GM12874 (cell line): Measurements from ENCODE around the gene F8.

Experiments
- CTCF ChIP-seq: IDR thresholded peaks from 2 replicates; pipeline ENCODE4 v1.5.1; 2011; ENCODE audit warnings: low read depth, mild to moderate bottlenecking, control low read depth, low read length, moderate library complexity; ENCODE audit not compliant: insufficient read depth

Gene F8

GRCh38 chrX:154967603-154968002 is 54.9 kb downstream of the F8 start:
- no peak for TF ChIP-seq CTCF

- no peak for TF ChIP-seq CTCF
These were observed 60.6 kb downstream of the F8 start for GRCh38 chrX:154961947-154962346.

- peak; percentile 41 for TF ChIP-seq CTCF
These were observed 104.5 kb downstream of the F8 start for GRCh38 chrX:154918060-154918483.

GRCh38 chrX:154914052-154914451 is 108.5 kb downstream of the F8 start:
- TF ChIP-seq CTCF, result no peak

GRCh38 chrX:154908821-154909220 is 113.7 kb downstream of the F8 start:
- TF ChIP-seq CTCF, result no peak

- TF ChIP-seq CTCF, result no peak
These were observed 120.1 kb downstream of the F8 start for GRCh38 chrX:154902408-154902807.

GRCh38 chrX:154900323-154900722 is 122.2 kb downstream of the F8 start:
- no peak for TF ChIP-seq CTCF

GRCh38 chrX:154892296-154892695 is 130.2 kb downstream of the F8 start:
- no peak for TF ChIP-seq CTCF
